HG03039 (cell line): ENCODE data around the gene SYDE1.
A peak's percentile ranks its signal among the peaks of the same experiment; 100 is the strongest.

Experiments
- ATAC-seq: cut with Tn5 transposase; IDR thresholded peaks from one replicate; pipeline ENCODE4 v1.9.1; 2021; ENCODE audit warnings: mild to moderate bottlenecking, moderate library complexity; ENCODE audit not compliant: unreplicated experiment

SYDE1 gene

GRCh38 chr19:15124572-15125231 lies 17.5 kb downstream of the SYDE1 start:
- no peak for ATAC-seq

DNA sequence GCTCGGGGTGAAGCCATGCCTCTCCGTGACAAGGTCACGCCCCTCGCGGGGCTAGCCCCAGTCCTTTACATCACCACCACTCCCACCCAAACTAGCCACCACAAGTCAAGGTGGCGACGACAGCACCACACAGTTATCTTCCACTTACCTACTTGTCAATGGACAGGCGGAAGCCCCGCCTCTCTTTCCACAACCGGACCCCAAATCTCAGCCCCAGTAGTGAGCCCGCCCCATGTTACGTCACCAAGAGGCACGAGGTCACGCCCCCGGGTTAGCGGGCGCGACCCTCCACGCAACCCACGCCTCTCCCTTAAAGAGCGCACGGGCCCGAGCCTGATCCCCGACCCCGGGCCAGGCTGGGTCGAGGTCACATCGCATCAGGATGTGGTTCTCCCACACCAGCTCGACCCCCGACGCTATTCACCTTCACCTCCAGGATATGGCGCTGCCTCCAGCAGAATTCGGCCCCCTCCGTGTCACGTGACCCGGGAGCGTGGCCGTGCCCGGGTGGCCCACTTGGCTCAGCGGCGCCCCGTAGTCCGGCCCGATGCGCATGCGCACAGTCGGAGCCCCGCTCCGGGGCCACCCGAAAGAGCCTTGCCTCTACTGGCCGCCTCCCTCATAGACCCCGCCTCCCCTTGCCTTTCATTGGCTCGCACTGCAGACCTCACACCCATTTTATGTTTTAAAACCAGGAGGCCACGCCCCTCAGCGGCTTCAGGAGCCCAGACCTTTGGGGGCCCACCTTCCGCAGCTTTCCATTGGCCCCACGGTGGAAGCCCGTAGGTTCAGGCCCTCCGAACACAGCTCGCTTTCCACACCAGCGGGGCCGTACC lies 18.2 kb downstream of the SYDE1 start:
- ATAC-seq = peak; percentile 85

- ATAC-seq = no peak
These were observed 19.1 kb downstream of the SYDE1 start for GRCh38 chr19:15126131-15126910.

- no peak for ATAC-seq
These were observed 21.1 kb downstream of the SYDE1 start for GRCh38 chr19:15128162-15128770.

- ATAC-seq = no peak
These were observed 22.8 kb downstream of the SYDE1 start for GRCh38 chr19:15129856-15130585.

- ATAC-seq = no peak
These were observed 29.2 kb downstream of the SYDE1 start for GRCh38 chr19:15136234-15136954.

DNA sequence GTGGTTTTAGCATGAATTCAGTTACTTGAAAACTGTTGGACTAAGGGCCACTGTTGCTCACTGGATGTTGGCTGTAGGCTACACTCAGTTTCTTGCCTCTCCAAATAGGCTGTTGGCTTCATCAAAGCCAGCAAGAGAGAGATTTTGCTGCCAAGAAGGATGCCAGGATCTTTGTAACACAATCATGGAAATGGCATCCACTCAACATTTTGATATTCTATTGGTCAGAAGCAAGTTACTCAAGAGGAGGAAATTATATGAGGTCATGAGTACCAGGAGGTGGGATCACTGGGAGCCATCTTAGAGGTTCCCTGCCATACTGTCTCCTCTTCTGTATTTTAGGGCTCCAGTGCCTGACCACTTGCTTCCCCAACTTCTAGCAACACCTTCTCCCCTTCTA lies 30.6 kb downstream of the SYDE1 start:
- ATAC-seq = no peak

DNA sequence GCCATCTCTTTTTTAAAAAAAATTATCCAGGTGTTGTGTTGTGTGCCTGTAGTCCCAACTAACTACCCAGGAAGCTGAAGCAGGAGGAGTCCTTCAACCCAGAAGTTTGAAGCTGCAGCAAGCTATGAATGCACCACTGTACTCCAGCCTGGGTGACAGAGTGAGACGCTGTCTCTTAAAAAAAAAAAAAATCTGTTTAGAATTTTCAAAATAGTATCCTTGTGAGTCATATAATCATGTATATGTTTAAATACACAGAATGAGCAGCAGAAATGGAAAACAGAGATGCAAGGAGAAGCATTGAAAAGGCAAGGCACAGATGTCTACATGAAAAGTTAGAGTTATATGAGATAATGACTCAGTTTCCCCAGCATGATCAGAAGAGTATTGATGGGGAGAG lies 31.2 kb downstream of the SYDE1 start:
- ATAC-seq = no peak

DNA sequence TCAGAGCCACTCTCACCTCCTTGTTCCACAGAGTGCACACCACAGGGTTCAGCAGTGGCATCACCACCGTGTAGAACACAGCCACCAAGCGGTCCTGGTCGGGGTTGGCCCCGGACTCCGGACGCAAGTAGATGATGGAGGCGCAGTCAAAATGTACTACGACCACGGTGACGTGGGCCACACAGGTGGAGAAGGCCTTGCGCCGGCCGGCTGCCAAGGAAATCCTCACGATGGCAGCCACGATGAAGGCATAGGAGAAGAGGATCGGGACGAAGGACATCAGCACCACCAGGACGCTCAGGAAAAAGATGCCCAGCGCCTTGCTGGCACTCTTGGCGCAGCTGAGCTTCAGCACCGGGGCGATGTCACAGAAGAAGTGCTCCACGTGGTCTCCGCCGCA lies 33.9 kb downstream of the SYDE1 start:
- ATAC-seq = no peak

DNA sequence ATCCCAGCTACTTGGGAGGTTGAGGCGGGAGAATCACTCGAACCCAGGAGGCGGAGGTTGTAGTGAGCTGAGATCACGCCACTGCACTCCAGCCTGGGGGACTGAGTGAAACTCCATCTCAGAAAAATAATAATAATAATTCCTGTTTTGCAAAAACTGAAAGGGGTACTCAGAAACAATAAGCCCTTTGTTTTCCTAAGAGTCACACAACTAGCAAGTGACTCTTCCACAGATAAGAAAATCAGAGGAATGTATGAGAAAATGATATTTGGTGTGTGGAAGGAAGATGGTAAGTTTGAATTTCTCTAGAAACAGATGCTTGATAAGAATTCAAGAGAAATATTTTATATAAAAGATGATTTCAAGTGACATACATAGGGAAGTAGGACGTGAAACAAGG lies 35.1 kb downstream of the SYDE1 start:
- no peak for ATAC-seq

DNA sequence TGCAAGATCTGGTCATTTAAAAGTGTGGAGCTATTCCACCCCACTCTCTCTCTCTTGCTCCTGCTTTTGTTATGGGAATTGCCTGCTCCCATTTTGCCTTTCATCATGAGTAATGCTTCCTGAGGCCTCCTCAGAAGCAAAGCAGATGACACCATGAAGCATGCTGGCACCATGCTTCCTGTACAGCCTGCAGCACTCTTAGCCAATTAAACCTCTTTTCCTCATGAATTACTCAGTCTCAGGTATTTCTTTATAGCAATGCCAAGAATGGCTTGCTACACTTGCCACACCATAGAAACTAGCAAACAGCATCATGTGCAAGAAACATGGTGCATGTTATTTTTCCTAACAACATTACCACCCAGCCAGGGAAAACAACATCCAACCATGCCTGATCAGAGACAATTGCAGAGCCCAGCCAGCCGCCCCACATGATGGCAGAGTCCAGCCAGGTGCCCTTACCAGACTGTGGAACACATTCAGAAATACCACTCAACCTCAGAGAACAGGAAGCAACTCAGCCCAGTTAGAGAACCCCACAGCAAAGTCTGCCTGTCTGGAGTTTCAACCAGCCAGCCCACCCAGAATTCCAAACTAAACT lies 36.9 kb downstream of the SYDE1 start:
- no peak for ATAC-seq

GRCh38 chr19:15147090-15147489 lies 39.9 kb downstream of the SYDE1 start:
- no peak for ATAC-seq

DNA sequence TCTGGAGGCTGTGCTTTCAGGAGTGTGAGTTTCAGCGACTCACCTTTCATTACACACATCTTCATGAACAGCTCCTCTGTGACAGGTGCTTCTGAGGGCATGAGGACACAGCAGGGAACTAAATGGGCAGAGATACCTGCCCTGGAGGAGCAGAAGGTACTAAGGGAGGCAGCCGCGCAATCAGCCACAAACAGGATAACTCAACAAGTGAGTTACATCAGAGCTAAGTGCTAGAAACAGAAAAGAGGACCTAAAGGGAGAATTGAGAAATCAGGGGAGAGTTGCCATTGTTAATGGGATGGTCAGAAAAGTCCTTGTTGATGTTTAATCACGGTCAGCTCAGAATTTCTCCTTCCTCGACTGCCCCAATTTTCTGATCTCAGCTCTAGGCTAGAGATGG lies 42.5 kb downstream of the SYDE1 start:
- ATAC-seq = no peak

DNA sequence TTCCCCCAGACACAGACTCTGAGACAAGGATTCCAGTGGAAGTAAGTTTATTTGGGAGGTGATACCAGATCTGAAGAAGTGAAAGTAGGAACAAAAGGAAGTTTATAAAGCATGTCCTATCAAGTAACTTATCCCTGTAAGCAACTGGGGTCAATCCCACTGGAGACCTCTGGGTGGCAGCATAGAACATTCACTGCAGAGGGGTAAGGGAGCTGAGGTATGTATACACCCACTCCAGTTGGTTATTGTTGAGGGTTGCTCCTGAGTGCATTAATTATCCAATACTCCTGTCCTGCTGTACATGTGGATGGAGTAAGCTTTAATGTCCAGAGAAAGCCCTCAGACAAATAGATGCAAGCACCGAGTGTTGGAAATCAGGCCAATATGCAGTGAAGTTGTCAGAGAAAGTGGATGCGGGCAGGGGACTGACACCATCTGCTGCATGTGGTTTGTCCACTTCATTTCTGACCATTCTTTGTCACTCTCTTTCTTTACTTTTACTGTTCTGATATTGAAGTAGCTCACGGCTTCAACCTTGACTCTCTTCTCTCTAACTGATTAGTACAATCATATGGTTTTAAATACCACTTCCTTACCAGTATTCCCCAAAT lies 46.9 kb downstream of the SYDE1 start:
- ATAC-seq = no peak

- no peak for ATAC-seq
These were observed 48.1 kb downstream of the SYDE1 start for GRCh38 chr19:15155296-15155695.

DNA sequence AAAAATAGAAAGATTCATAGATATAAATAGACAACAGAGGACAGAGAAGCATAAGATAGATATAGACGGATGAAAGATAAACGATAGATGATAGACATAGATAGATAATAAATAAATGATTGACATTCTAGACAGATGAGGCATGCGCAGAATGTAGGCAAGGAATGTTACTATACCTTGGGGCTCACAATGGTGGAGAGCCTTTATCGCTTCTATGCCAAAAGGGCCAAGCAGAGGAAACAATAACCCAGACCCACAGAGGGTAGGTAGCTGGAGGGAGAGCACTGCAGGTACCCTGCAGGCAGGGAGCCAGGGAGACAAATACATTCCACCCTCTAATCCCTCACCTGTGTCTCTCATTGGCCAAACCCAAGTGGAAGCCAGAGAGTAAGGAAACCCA lies 49.2 kb downstream of the SYDE1 start:
- no peak for ATAC-seq

- ATAC-seq = no peak
These were observed 52.0 kb downstream of the SYDE1 start for GRCh38 chr19:15159251-15159650.

- no peak for ATAC-seq
These were observed 54.1 kb downstream of the SYDE1 start for GRCh38 chr19:15161028-15161984.
